GM12891 (cell line): ENCODE results near the gene MAP3K13.

ENCODE experiments used
- PAX5 ChIP-seq: IDR thresholded peaks from 2 replicates; pipeline ENCODE4 v1.6.1; 2011; ENCODE audit warnings: low read length, moderate library complexity, mild to moderate bottlenecking; ENCODE audit not compliant: insufficient read depth, severe bottlenecking
- POLR2A ChIP-seq: IDR thresholded peaks from 2 replicates; pipeline ENCODE4 v1.6.1; 2011; ENCODE audit warnings: low read depth, low read length, control low read depth
- POLR2AphosphoS5 ChIP-seq: IDR thresholded peaks from 2 replicates; pipeline ENCODE4 v1.6.1; 2011; ENCODE audit warnings: low read depth, low read length, control low read depth
- POU2F2 ChIP-seq: IDR thresholded peaks from 2 replicates; pipeline ENCODE4 v1.6.1; 2011; ENCODE audit warnings: low read depth, mild to moderate bottlenecking, control low read depth, low read length, moderate library complexity
- SPI1 ChIP-seq: IDR thresholded peaks from 2 replicates; pipeline ENCODE4 v1.6.1; 2011; ENCODE audit warnings: low read depth, low read length, control low read depth
- TAF1 ChIP-seq: IDR thresholded peaks from 2 replicates; pipeline ENCODE4 v1.6.1; 2011; ENCODE audit warnings: low read depth, low read length, control low read depth

DNA sequence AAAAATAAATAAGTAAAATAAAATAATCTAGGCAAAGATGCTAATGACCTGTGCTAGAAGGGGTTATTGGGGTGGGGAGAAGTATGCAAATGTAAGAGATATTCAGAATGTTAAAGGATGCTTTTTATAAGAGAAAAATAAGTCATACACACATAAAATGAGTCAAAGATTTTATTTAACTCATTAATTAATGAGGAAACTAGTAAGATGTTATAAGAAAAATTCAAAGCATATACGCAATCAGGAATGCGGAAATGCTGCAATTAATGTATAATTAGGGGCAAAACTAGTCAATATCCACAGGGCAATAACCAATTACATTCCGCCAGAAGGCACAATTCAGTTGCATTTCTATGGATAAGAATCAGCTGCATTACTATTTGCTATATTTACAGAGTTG lies 30.1 kb downstream of the MAP3K13 start:
- TF ChIP-seq POLR2A (no peak), POLR2AphosphoS5 (no peak), TAF1 (no peak), PAX5 (no peak), SPI1 (no peak), POU2F2 (no peak)
